Measurements from ENCODE around the gene BASP1. TPM values are rescaled to one million over a fixed set of nuclear protein-coding genes. Genes with fewer than 3 reads are reported as not detected.

The BASP1 gene
- polyA plus RNA-seq, 1 donor from 2014 or later: 974 TPM

- no peaks in the 10 kb centered on the region for H3K27me3 ChIP-seq (ENCODE audit: insufficient read depth, low read depth, low read length)
- no peaks in the 10 kb centered on the region for H3K79me2 ChIP-seq (replicated peaks; ENCODE audit: insufficient read depth, low read length)
- H3K9me2 ChIP-seq (ENCODE audit: insufficient read depth, low read length): no peaks in the 10 kb centered on the region
- no peaks in the 10 kb centered on the region for H4K20me1 ChIP-seq (ENCODE audit: insufficient read depth)
- no peak overlapping the region for H2AFZ ChIP-seq (ENCODE audit: low read depth, low read length)
- no peaks in the 10 kb centered on the region for H3K9me3 ChIP-seq (ENCODE audit: low read length)
- no peak for TF ChIP-seq RAD21 (conservative IDR thresholded peaks at IDR 0.05)
- no peak for TF ChIP-seq MXI1 (conservative IDR thresholded peaks at IDR 0.05; ENCODE audit: poor library complexity, severe bottlenecking)
- TF ChIP-seq SMC3 (conservative IDR thresholded peaks at IDR 0.05; ENCODE audit: poor library complexity): no peak
- TF ChIP-seq EP300 (conservative IDR thresholded peaks at IDR 0.05; ENCODE audit: poor library complexity, severe bottlenecking): no peak
- TF ChIP-seq EZH2 (IDR thresholded peaks at IDR 0.05; ENCODE audit: borderline replicate concordance, insufficient read depth, low read length, poor library complexity, severe bottlenecking): no peak
- TF ChIP-seq REST (IDR thresholded peaks at IDR 0.05; ENCODE audit: borderline replicate concordance): no peak
- TF ChIP-seq POLR2AphosphoS5 (IDR thresholded peaks at IDR 0.05): no peak
- no peak for TF ChIP-seq CTCF (IDR thresholded peaks at IDR 0.05; ENCODE audit: poor library complexity, severe bottlenecking)
- TF ChIP-seq TAF1 (IDR thresholded peaks at IDR 0.05; ENCODE audit: low read depth): no peak
- no peak overlapping the region for H3K4me2 ChIP-seq (ENCODE audit: low read length)
- no peak overlapping the region for H3K4me3 ChIP-seq (ENCODE audit: low read length)
- no peak overlapping the region for H3K9ac ChIP-seq (ENCODE audit: low read length)
- H3K36me3 ChIP-seq (ENCODE audit: insufficient read depth, low read length): no peaks in the 10 kb centered on the region
- H3K27ac ChIP-seq (ENCODE audit: low read length): no peak overlapping the region
- no peaks in the 10 kb centered on the region for H3F3A ChIP-seq (ENCODE audit: insufficient read depth, low read length, poor library complexity, severe bottlenecking)
These were observed 108.6 kb downstream of the BASP1 start for GRCh38 chr5:17325770-17326599.

Small RNA genes lying within 50 kb of the gene (small RNA-seq; reads per million reads assigned to genes)
- gene RNU6-1003P: 0 reads per million in 3 experiments

Measured in neural cell (in vitro differentiated cells).